Stimulated activated CD4-positive, alpha-beta T cell treated with anti-CD3 and anti-CD28 coated beads, Interleukin-15, amount 100 ng/mL, for 1 hour (primary cell): ENCODE results near the gene EXOSC10.
"Not testable (repeated sequence)": the region's sequence is repeated elsewhere in the genome, so short reads cannot be mapped to it uniquely, and the experiment has no call there.

Source experiments
- DNase-seq, 2 donors: peaks; one replicate each; pipeline ENCODE4 v3.0.0-alpha.2; 2020; ENCODE audit warnings: low read depth in 1 of 2, low spot score in 1 of 2

Gene EXOSC10

DNA sequence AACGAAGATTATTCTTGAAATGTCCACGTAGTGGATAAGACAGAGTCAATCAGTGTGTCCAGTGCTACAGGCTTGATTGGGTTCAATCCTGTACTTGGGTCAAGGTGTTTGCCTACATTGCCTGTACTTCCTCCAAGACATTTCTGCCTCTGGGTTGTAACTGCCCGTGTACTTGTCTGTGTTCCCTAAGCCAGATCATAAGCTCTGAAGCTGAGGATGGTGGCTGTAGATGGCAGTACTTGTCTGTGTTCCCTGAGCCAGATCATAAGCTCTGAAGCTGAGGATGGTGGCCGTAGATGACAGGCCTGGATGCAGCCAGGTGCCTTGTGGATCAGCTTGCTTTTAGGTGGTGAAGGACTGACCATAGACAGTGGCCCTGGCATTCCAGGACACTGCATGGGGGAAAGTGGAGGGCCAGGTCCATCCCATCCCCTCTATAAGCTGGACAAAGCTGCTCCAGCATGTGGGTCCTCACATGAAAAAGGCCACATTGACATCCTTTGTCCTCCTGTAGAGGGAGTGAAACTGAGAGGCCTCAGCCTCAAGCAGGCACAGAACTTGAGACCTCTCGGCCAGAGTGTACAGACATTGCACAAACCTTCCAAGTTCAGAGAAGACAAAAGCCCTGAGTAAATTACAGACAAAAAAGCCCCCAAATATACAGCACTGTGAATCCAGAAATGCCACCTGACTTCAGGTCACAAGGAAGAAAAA is 37.9 kb downstream of the EXOSC10 start:
- DNase-seq: no peak

- peak; percentile 89 to 92 for DNase-seq
These were observed 39.5 kb downstream of the EXOSC10 start, which contains the start of gene SRM for GRCh38 chr1:11059968-11060830. Gene SRM, minus strand, starts transcription at chr1:11060018. Its CDS starts 75 bp downstream, at chr1:11059943.

- DNase-seq: no peak
These were observed 40.3 kb downstream of the EXOSC10 start for GRCh38 chr1:11059155-11059967.

DNA sequence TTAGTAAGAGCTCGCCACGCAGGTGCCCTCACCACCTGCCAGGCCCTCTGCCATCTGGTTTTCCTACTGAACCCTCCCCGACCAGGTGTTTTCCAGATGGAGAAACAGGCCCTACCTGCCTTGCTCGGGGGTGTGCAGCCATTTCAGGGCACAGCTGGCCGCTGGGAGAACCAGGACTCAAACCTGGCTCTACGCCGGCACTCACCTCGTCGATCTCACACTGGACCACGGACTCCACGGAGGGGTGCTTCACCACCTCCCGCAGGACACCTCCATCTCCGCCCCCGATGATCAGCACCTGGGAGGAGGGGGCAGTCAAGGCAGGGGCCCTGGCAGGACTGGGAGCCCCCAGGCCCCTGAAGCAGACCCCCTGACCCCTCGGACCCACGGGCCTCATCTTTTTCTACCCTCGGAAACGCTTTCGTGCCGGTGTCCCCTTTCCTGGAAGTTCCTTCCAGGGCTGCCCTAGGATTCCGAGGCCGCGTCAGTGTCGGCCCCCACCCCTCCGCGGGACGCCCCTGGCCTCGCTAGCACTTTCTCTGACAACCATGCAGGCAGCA is 41.0 kb downstream of the EXOSC10 start:
- no peak for DNase-seq

DNA sequence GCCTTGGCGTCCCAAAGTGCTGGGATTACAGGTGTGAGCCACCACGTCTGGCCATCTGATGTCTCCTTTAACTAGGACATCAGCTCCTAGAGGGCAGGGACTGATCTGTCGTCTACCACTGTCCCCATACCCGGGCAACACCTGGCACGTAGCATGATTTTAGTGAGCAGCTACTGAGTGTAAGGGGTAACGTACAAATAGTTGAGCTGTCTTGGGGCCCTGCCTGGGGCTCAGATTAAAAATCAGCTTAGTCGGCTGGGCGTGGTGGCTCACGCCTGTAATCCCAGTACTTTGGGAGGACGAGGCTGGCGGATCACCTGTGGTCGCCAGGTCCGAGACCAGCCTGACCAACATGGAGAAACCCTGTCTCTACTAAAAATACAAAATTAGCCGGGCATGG is 41.6 kb downstream of the EXOSC10 start:
- no peak for DNase-seq

- DNase-seq: no peak
These were observed 42.2 kb downstream of the EXOSC10 start for GRCh38 chr1:11057477-11057876.

DNA sequence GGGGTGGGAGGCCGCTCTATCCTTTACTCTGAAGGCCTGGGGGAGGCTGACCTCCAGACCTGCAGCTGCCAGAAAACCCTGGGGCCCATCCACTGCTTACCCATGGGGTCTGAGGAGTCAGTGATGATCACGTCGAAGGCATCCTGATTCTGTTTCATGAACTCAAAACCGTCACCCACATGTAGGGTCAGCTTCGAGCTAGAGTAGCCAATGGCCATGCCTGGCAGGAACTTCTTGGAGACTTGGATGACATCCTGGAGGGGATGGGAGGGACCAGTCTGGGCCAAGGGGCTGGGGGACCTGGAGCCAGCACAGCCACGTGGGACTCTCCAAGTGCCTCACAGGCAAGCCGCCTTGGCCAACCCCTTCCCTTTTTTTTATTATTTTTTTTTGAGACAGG is 43.2 kb downstream of the EXOSC10 start:
- no peak for DNase-seq

GRCh38 chr1:11055676-11056075 is 44.0 kb downstream of the EXOSC10 start:
- no peak for DNase-seq

- no peak for DNase-seq
These were observed 45.0 kb downstream of the EXOSC10 start for GRCh38 chr1:11054666-11055065.

DNA sequence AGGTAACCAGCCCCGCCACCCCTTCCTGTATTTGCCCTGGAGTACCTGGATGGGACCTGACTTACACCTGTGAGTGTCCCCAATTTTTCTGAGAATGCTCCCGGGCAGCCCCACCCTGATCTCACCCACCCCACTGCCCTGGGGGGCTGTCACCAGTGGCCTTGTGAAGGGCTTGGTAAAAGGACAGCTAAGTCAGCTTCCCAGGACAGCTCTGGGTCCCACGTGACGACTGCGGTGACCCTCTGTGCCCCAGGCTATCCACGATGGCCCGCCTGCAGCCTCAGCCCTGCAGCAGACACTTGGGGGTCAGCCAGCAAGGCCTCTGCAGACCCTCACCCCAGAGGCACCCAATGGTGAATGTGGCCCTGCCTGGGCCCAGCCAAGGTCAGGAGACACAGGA is 45.5 kb downstream of the EXOSC10 start:
- DNase-seq: no peak

- no peak for DNase-seq
These were observed 45.9 kb downstream of the EXOSC10 start for GRCh38 chr1:11053758-11054137.

DNA sequence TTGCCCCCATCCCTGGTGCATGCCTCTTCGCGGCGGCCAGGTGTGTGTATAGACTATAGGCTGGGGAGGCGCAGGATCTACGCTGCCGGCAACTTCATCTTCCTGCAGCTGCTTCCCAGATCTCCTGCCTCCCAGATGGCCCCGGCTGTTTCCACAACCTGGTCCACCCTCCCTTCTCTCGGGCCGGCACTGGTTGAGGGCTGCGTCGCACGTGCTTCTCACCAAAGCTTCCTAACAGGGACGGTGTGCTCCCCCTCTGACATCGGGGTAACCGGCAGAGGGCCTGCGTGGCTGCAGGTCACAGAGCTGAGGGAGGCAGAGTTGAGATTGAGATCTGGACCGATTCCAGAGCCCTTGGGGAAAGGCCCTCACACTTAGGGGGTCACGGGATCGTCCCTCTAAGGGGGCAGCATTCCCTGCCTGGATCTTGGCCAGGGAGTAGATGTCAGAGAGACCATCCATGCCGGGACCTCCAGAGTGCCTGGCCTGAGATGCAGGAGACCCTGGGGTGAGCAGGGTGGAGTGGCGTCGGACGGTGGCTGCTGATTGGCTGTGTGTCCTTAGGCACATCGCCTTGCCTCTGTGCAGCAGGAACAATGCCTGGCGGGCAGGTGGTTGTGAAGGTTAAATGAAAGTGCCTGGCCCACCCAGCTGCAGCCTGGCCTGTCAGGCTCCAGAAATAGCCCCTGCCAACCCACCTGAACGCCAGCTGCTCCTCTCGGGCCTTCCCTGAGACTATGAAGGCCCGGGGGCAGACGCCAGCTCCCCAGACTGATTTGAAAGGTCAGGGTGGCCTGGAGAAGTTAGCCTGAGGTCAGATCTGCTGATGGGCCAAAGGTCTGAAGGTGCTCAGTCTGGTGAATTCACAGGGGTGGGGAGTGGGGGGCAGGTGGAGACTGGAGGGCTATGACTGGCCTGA is 46.6 kb downstream of the EXOSC10 start:
- no peak for DNase-seq

DNA sequence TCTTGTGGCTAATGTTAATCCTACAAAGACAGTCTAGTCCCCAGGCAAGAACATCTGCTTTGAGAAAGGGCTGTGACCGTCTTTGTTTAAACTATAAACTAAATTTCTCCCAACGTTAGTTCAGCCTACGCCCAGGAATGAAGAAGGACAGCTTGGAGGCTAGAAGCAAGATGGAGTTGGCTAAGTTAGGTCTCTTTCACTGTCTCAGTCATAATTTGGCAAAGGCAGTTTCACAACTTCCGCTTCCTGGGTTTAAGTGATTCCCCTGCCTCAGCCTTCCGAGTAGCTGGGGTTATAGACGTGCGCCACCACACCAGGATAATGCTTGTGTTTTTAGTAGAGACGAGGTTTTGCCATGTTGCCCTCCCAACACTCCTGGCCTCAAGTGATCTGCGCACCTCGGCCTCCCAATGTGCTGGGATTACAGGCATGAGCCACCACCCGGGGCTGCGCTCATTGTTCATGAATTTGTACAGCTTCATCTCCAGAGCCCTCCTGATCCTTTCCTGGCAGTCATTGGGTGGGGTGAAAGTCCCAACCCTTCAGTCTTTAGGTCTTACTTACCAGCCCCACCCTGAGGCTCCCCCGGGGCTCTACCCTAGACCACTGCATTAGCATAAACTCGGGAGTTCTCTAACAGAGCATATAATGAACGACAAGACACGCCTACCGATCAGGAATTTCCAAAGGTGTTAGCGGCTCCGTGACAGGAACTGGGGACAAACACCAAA is 47.7 kb downstream of the EXOSC10 start:
- no peak for DNase-seq

DNA sequence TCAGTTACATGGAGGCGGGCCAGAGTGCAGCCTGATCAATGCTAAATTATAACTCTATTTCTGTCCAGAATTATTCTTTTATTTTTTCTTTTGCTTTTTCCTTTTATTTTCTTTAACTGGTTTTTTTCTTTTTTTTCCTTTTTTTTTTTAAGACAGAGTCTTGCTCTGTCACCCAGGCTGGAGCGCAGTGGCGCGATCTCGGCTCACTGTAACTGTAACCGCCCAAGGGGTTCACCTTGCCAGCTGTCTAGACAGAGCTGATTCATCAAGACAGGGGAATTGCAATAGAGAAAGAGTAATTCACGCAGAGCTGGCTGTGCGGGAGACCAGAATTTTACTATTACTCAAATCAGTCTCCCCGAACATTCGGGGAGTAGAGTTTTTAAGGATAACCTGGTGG is 48.5 kb downstream of the EXOSC10 start:
- not testable (repeated sequence) for DNase-seq

DNA sequence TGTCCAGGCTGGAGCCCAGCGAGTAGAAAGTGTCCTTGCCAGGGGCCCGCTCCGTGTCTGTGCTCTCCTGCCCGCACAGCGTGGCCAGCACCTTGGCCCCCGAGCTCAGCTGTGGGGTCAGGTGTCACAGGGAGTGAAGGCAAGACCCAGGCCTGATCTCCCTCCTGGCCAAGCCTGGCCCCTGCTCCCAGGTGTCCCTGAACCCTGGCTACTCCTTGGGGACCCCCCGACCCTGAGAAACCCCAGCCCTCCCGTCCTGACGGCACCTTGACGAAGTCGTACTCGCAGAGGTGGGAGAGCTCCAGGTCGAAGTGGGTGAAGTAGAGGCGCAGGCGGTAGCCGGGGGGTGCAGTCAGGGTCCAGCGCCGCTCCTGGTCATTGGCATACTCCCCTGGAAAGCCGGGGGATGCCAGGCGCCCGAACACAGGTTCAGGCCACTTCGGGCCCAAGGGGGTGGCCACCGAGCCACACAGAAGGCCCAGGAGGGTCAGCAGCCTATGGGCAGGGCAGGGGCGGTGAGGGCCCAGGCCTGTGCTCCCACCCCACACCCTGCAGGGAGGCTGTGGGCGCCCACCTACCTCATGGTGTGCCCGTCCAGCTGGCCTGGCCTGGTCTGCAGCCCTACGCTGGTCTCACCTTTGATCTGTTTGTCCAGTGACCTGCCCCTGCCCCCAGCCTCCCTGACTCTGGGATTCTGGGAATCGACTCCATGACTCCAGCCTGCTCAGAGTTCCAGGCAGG is 52.9 kb downstream of the EXOSC10 start, which contains the start of gene MASP2:
TSS of gene MASP2 (minus strand) at position 615 of the 741 bp plus-strand sequence. CDS start at position 583, 32 bp downstream.
- no peak for DNase-seq

- DNase-seq: no peak
These were observed 53.5 kb downstream of the EXOSC10 start for GRCh38 chr1:11046270-11046566.

DNA sequence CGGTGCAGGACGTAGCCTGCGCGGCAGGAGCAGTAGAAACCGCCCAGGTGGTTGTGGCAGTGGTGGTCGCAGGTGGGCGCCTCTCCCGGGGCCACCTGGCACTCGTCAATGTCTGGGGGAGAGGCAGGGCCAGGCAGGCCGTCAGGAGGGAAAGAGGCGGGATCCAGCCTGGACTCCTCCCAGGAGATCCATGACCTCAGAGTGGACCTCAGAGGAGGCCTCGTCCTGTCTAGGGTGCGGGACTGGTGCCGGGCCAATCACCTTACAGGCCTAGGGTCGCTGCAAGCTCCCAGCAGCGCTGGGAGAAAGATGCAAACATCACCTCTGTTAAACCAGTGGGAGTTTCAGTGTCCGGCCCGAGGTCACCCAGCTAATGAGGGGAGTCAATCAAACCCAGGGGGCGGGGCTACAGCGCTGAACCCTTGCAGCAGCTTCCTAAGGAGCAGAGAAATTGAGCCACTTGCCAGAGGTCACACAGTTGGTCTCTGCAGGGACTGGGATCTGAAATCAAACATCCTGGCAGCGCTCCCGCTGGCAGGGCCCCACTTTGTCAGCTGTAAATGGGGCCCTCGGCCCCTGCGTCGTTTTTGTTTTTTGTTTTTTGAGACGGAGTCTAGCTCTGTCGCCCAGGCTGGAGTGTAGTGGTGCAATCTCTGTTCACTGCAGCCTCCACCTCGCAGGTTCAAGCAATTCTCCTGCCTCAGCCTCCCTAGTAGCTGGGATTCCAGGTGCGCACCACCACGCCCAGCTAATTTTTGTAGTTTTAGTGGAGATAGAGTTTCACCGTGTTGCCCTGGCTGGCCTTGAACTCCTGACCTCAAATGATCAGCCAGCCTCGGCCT is 54.0 kb downstream of the EXOSC10 start:
- DNase-seq: no peak

GRCh38 chr1:11044849-11045427 is 54.7 kb downstream of the EXOSC10 start:
- DNase-seq: no peak
